HG03520 (cell line): ENCODE data around the gene SMARCD1.
"Not testable (repeated sequence)": the region's sequence is repeated elsewhere in the genome, so short reads cannot be mapped to it uniquely, and the experiment has no call there.

Experiments
- ATAC-seq: cut with Tn5 transposase; IDR thresholded peaks from one replicate; pipeline ENCODE4 v1.9.1; 2021; ENCODE audit warnings: mild to moderate bottlenecking, moderate library complexity; ENCODE audit not compliant: unreplicated experiment

SMARCD1 gene

GRCh38 chr12:50127546-50127945 is 42.4 kb downstream of the SMARCD1 start:
- ATAC-seq: no peak

- ATAC-seq: no peak
Measured at GRCh38 chr12:50129290-50129689, 44.1 kb downstream of the SMARCD1 start.

DNA sequence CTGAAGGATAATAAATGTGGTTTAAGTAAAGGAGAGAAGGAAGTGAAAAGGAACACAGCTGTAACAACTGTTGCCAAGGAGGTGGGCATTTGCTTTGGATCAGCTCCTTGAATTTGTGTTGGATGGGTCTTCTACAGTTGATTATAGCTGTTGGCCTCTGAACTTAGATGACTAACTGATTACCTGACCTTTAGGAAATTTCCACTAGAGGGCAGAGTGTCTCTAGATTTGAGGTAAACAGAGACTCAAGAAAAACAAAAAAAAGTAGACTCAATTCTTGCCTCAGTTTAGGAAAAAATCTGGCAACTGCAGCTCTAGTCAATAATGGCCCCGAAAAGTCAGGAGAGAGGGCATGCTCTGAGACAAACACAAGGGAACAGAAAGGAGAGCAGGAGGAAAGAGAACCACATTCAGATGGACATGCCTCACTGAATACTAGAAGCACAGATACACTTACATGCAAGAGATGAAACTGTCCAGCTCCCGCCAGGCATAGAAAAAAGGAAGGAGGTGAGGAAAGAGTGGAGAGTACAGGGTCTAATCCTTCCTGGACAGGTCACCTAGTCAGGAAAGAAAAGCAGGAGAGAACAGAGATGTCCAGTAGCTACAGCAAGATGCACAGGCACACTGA is 47.5 kb downstream of the SMARCD1 start:
- ATAC-seq: no peak

- no peak for ATAC-seq
Measured at GRCh38 chr12:50142993-50143392, 57.9 kb downstream of the SMARCD1 start.

- ATAC-seq: no peak
Measured at GRCh38 chr12:50145439-50145838, 60.3 kb downstream of the SMARCD1 start.

- no peak for ATAC-seq
Measured at GRCh38 chr12:50147281-50147680, 62.1 kb downstream of the SMARCD1 start.

DNA sequence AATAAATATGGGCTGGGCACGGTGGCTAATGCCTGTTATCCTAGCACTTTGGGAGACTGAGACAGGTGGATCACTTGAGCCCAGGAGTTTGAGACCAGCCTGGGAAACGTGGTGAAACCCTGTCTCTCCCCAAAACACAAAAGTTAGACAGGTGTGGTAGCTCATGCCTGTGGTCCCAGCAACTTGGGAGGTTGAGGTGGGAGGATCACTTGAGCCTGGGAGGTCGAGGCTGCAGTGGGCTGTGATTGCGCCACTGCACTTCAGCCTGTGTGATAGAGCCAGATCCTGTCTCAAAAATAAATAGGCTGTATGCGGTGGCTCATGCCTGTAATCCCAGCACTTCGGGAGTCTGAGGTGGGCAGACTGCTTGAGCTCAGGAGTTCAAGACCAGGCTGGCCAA is 62.9 kb downstream of the SMARCD1 start:
- ATAC-seq: not testable (repeated sequence)

- no peak for ATAC-seq
Measured at GRCh38 chr12:50149311-50149710, 64.2 kb downstream of the SMARCD1 start.
